ENCODE results near the gene UBR3. TPM values are rescaled to one million over a fixed set of nuclear protein-coding genes. Genes with fewer than 3 reads are reported as not detected.

The UBR3 gene
- total RNA-seq, 2 donors from 2014 or later, result 30.1 to 38.4 TPM

- intact Hi-C loops (cut with DNase I), result no loop called here
- Histone ChIP-seq H3K27ac (no peak overlapping the region), H3K9me3 (no peaks in the 10 kb centered on the region), H3K36me3 (no peaks in the 10 kb centered on the region), H3K27me3 (no peaks in the 10 kb centered on the region), H3K9ac (ENCODE audit: low read depth in 2 of 2, low read length in 2 of 2) (no peak overlapping the region), H3K4me3 (no peak overlapping the region), H3K4me1 (no peaks in the 10 kb centered on the region)
- no peak for TF ChIP-seq CTCF (IDR thresholded peaks at IDR 0.05)
- no peak for DNase-seq
Measured at GRCh38 chr2:170039401-170040172, 212.3 kb downstream of the UBR3 start.

GRCh38 chr2:170044751-170045478 lies 217.7 kb downstream of the UBR3 start:
- H3K27ac ChIP-seq, result no peak overlapping the region
- intact Hi-C loops (cut with DNase I), result no loop called here

DNA sequence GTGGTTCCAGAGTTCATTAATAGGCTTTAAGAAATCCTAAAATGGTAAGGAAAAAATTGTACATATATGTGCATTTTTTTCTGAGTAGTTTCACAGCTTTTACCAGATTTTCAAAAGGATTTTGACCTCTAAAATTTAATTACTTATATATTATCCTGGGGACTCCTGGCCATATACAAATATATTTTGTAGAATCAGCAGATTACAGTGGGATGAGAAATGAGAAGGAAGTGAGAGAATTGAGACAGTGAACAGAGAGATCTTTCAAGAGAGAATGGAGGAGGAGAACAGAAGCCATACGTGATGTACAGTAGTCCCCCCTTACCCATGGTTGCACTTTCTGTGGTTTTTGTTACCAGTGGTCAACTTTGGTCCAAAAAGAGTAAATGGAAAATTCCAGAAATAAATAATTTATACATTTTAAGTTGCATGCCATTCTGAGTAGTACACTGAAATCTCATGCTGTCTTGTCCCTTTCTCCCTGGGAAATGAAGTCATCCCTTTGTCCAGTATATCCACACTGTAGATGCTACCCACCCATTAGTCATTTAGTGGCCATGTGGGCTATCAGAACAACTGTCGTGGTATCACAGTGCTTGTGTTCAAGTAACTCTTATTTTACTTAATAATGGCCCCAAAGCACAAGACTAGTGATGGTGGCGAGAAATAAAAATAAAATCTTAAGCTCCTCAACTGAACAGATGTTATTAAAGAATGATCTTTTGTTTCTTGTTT lies 220.2 kb downstream of the UBR3 start:
- DNase-seq, result no peak
- Histone ChIP-seq H3K4me1 (no peaks in the 10 kb centered on the region), H3K27ac (no peak overlapping the region), H3K4me3 (no peak overlapping the region), H3K36me3 (no peaks in the 10 kb centered on the region), H3K9me3 (no peaks in the 10 kb centered on the region), H3K9ac (ENCODE audit: low read depth in 2 of 2, low read length in 2 of 2) (no peak overlapping the region), H3K27me3 (no peaks in the 10 kb centered on the region)
- no peak for TF ChIP-seq CTCF (IDR thresholded peaks at IDR 0.05)
- intact Hi-C loops (cut with DNase I), result no loop called here

More at GRCh38 chr2:170044751-170045478, 217.7 kb downstream of the UBR3 start:
- Histone ChIP-seq H3K9ac (ENCODE audit: low read depth in 2 of 2, low read length in 2 of 2) (no peak overlapping the region), H3K9me3 (no peaks in the 10 kb centered on the region), H3K36me3 (no peaks in the 10 kb centered on the region), H3K4me1 (no peaks in the 10 kb centered on the region), H3K4me3 (no peak overlapping the region), H3K27me3 (no peaks in the 10 kb centered on the region)
- TF ChIP-seq CTCF (IDR thresholded peaks at IDR 0.05), result no peak
- DNase-seq, result no peak

DNA sequence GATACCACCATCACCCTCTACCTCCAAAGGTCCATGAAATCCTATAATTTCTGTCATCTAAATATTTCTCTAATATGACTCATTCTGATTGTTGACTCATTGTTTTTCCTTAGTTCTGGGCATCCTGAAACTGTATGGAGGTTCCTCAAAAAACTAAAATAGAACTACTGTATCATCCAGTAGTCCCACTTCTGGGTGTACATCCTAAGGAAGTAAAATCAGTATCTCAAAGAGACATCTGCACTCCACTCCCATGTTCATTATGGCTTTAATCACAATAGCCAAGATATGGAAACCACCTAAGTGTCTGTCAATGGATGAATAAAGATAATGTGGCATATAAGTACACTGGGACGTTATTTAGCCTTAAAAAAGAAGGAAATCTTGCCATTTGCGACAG lies 224.9 kb downstream of the UBR3 start:
- no peaks in the 10 kb centered on the region for H3K4me1 ChIP-seq
- no peaks in the 10 kb centered on the region for H3K9me3 ChIP-seq
- H3K36me3 ChIP-seq, result no peaks in the 10 kb centered on the region
- H3K27ac ChIP-seq, result no peak overlapping the region
- DNase-seq, result no peak
- intact Hi-C loops (cut with DNase I), result no loop called here
- no peak overlapping the region for H3K4me3 ChIP-seq
- no peak for TF ChIP-seq CTCF (IDR thresholded peaks at IDR 0.05)
- no peak overlapping the region for H3K9ac ChIP-seq (ENCODE audit: low read depth in 2 of 2, low read length in 2 of 2)
- H3K27me3 ChIP-seq, result no peaks in the 10 kb centered on the region

- no peak overlapping the region for H3K9ac ChIP-seq (ENCODE audit: low read depth in 2 of 2, low read length in 2 of 2)
- H3K36me3 ChIP-seq, result no peaks in the 10 kb centered on the region
- no peaks in the 10 kb centered on the region for H3K4me1 ChIP-seq
- no peak overlapping the region for H3K4me3 ChIP-seq
- no peaks in the 10 kb centered on the region for H3K9me3 ChIP-seq
- no peaks in the 10 kb centered on the region for H3K27me3 ChIP-seq
- intact Hi-C loops (cut with DNase I), result no loop called here
- H3K27ac ChIP-seq, result no peak overlapping the region
- no peak for DNase-seq
- TF ChIP-seq CTCF (IDR thresholded peaks at IDR 0.05), result no peak
Measured at GRCh38 chr2:170054997-170055396, 227.7 kb downstream of the UBR3 start.

Data from colonic mucosa (tissue), 4 donors.